K562 (cell line): ENCODE measurements around the gene TBX10.

ENCODE experiments used
- EZH2 ChIP-seq: IDR thresholded peaks from 2 replicates; pipeline ENCODE4 v1.6.1; 2012; ENCODE audit warnings: low read depth, mild to moderate bottlenecking, inconsistent platforms, low read length, borderline replicate concordance
- KDM1A ChIP-seq, 2 experiments: fragments of 450-650 bp; IDR thresholded peaks; 2 replicates each; pipeline ENCODE4 v1.6.1; 2016; ENCODE audit warnings: mild to moderate bottlenecking in 2 of 2
- NFE2L1 ChIP-seq: fragments of 450-650 bp; IDR thresholded peaks from 2 replicates; pipeline ENCODE4 v1.6.1; 2016; ENCODE audit warnings: missing genetic modification characterization, low read depth, mild to moderate bottlenecking, missing compliant biosample characterization, moderate library complexity, borderline replicate concordance
- NFIC ChIP-seq: fragments of 450-650 bp; IDR thresholded peaks from 2 replicates; pipeline ENCODE4 v1.6.1; 2017; ENCODE audit warnings: mild to moderate bottlenecking, inconsistent platforms
- PCBP1 ChIP-seq: fragments of 200-400 bp; formaldehyde crosslinking; IDR thresholded peaks from 2 replicates; pipeline ENCODE4 v1.6.1; 2018; ENCODE audit warnings: mild to moderate bottlenecking, low read depth, low read length; ENCODE audit not compliant: poor library complexity, severe bottlenecking
- POLR2AphosphoS5 ChIP-seq: IDR thresholded peaks from 2 replicates; pipeline ENCODE4 v1.6.1; 2011; ENCODE audit warnings: mild to moderate bottlenecking, low read depth, low read length, moderate library complexity; ENCODE audit not compliant: control insufficient read depth, insufficient read depth
- SAP30 ChIP-seq: fragments of 200-600 bp; sonication (generic); IDR thresholded peaks from 2 replicates; pipeline ENCODE4 v1.6.1; 2012; ENCODE audit warnings: borderline replicate concordance, low read depth, mild to moderate bottlenecking, moderate library complexity, low read length, control low read depth, inconsistent platforms; ENCODE audit not compliant: insufficient read depth, poor library complexity, severe bottlenecking
- SIX5 ChIP-seq, 2 experiments: IDR thresholded peaks; 2 replicates each; pipeline ENCODE4 v1.6.1; 2011; ENCODE audit warnings: low read length in 2 of 2, borderline replicate concordance in 1 of 2, low read depth in 1 of 2, mild to moderate bottlenecking in 1 of 2, moderate library complexity in 1 of 2; ENCODE audit not compliant: insufficient read depth in 1 of 2
- ZBTB9 ChIP-seq: fragments of 450-650 bp; formaldehyde crosslinking; IDR thresholded peaks from 2 replicates; pipeline ENCODE4 v1.4.0; 2020; ENCODE audit warnings: mild to moderate bottlenecking, moderate library complexity
- ZNF324 ChIP-seq: fragments of 250-450 bp; sonication (Bioruptor Pico); IDR thresholded peaks from 2 replicates; pipeline ENCODE4 v1.4.0; 2020; ENCODE audit warnings: mild to moderate bottlenecking
- ZNF609 ChIP-seq: sonication (generic); formaldehyde crosslinking; IDR thresholded peaks from 2 replicates; pipeline ENCODE4 v1.8.1; 2023; ENCODE audit warnings: missing genetic modification reagents, mild to moderate bottlenecking, borderline replicate concordance

- no peak for TF ChIP-seq SAP30
- TF ChIP-seq NFIC = peak; percentile 21; the same call in 1 of the 2 replicates
- TF ChIP-seq KDM1A (IDR thresholded peaks at IDR 0.05) = no peak
- no peak for TF ChIP-seq PCBP1
- TF ChIP-seq ZNF324 (CRISPR knock-in tag) = no peak
- no peak for TF ChIP-seq ZNF609 (CRISPR knock-in tag)
- TF ChIP-seq POLR2AphosphoS5 = no peak
- TF ChIP-seq SIX5 (IDR thresholded peaks at IDR 0.05; ENCODE audit: borderline replicate concordance in 1 of 2, insufficient read depth in 1 of 2, low read depth in 1 of 2, low read length in 2 of 2) = no peak
- no peak for TF ChIP-seq ZBTB9
- no peak for TF ChIP-seq EZH2
- TF ChIP-seq NFE2L1 = no peak
Observed at GRCh38 chr11:67648796-67649613, 9.4 kb upstream of the TBX10 start.
